ENCODE results near the gene MAP3K14. TPM values are rescaled to one million over a fixed set of nuclear protein-coding genes. Genes with fewer than 3 reads are reported as not detected.

MAP3K14 gene
- total RNA-seq, 1 experiment from 2014 or later = 58.3 TPM

- Histone ChIP-seq H3K27ac (peak overlapping the region; percentile 58; the same call in 1 of the 2 replicates), H3F3A (ENCODE audit: insufficient read depth, low read depth) (no peaks in the 10 kb centered on the region; the same call in 1 of the 2 replicates), H2AFZ (peak overlapping the region; percentile 97), H3K9me3 (ENCODE audit: insufficient read depth, low read depth) (no peaks in the 10 kb centered on the region), H3K79me2 (ENCODE audit: low read depth) (peaks cover 14% of the 10 kb centered on the region), H3K9me2 (ENCODE audit: insufficient read depth) (no peaks in the 10 kb centered on the region), H3K4me1 (replicated peaks; ENCODE audit: insufficient read depth) (peaks cover 14% of the 10 kb centered on the region), H3K4me2 (peak overlapping the region; percentile 99), H3K27me3 (ENCODE audit: insufficient read depth, low read depth) (no peaks in the 10 kb centered on the region), H3K4me3 (peak overlapping the region; percentile 96), H4K20me1 (ENCODE audit: insufficient read depth) (no peaks in the 10 kb centered on the region), H3K36me3 (ENCODE audit: low read depth) (no peaks in the 10 kb centered on the region)
- ChIA-PET CTCF (interaction anchor here (0.9 kb wide), 1 partner anchor 141 kb away, joined by 3 read pairs; no protein-coding TSS in a partner anchor), POLR2A (ENCODE audit: unreplicated experiment) (no interaction called here)
- DNase-seq = no peak
- BruUV-seq (replicated peaks) = TSS peak; percentile 35
- intact Hi-C loops (cut with micrococcal nuclease; ENCODE audit: unreplicated experiment) = no loop called here
- TF ChIP-seq CTCF (conservative IDR thresholded peaks at IDR 0.05) (peak; percentile 79), EZH2 (IDR thresholded peaks at IDR 0.05; ENCODE audit: low read depth) (no peak)
Observed at GRCh38 chr17:45246861-45247428, 69.9 kb downstream of the MAP3K14 start.

- intact Hi-C loops (cut with micrococcal nuclease; ENCODE audit: unreplicated experiment) = no loop called here
- peak overlapping the region; percentile 99 for H3K4me2 ChIP-seq
- H3K9me3 ChIP-seq (ENCODE audit: insufficient read depth, low read depth) = no peaks in the 10 kb centered on the region
- no peaks in the 10 kb centered on the region for H3K36me3 ChIP-seq (ENCODE audit: low read depth)
- peak overlapping the region; percentile 96 for H3K4me3 ChIP-seq
- H3K9me2 ChIP-seq (ENCODE audit: insufficient read depth) = no peaks in the 10 kb centered on the region
- no peak overlapping the region for H3K27ac ChIP-seq
- no peak for TF ChIP-seq CTCF (conservative IDR thresholded peaks at IDR 0.05)
- TF ChIP-seq EZH2 (IDR thresholded peaks at IDR 0.05; ENCODE audit: low read depth) = no peak
- no TSS peak for BruUV-seq (replicated peaks)
- no peaks in the 10 kb centered on the region; the same call in 1 of the 2 replicates for H3F3A ChIP-seq (ENCODE audit: insufficient read depth, low read depth)
- ChIA-PET CTCF (interaction anchor here (0.6 to 0.9 kb wide), 2 partner anchors 142 to 231 kb away, joined by 3 to 6 read pairs; no protein-coding TSS in a partner anchor), POLR2A (ENCODE audit: unreplicated experiment) (no interaction called here)
- H2AFZ ChIP-seq = no peak overlapping the region
- H3K79me2 ChIP-seq (ENCODE audit: low read depth) = peaks cover 14% of the 10 kb centered on the region
- no peaks in the 10 kb centered on the region for H3K27me3 ChIP-seq (ENCODE audit: insufficient read depth, low read depth)
- DNase-seq = no peak
- peaks cover 14% of the 10 kb centered on the region for H3K4me1 ChIP-seq (replicated peaks; ENCODE audit: insufficient read depth)
- H4K20me1 ChIP-seq (ENCODE audit: insufficient read depth) = no peaks in the 10 kb centered on the region
Observed at GRCh38 chr17:45246338-45246737, 70.5 kb downstream of the MAP3K14 start.

- H3K4me2 ChIP-seq = no peak overlapping the region
- intact Hi-C loops (cut with micrococcal nuclease; ENCODE audit: unreplicated experiment) = no loop called here
Observed at GRCh38 chr17:45244725-45245656, 71.8 kb downstream of the MAP3K14 start.

More at GRCh38 chr17:45244725-45245656, 71.8 kb downstream of the MAP3K14 start:
- BruUV-seq (replicated peaks) = no TSS peak
- ChIA-PET POLR2A (ENCODE audit: unreplicated experiment) (no interaction called here), CTCF (no interaction called here)
- Histone ChIP-seq H3K36me3 (ENCODE audit: low read depth) (no peaks in the 10 kb centered on the region), H3K79me2 (ENCODE audit: low read depth) (peaks cover 14% of the 10 kb centered on the region), H2AFZ (no peak overlapping the region), H3K27ac (no peak overlapping the region), H3K4me1 (replicated peaks; ENCODE audit: insufficient read depth) (peaks cover 14% of the 10 kb centered on the region), H3F3A (ENCODE audit: insufficient read depth, low read depth) (no peaks in the 10 kb centered on the region; the same call in 1 of the 2 replicates), H3K9me2 (ENCODE audit: insufficient read depth) (no peaks in the 10 kb centered on the region), H3K4me3 (no peak overlapping the region), H4K20me1 (ENCODE audit: insufficient read depth) (no peaks in the 10 kb centered on the region), H3K27me3 (ENCODE audit: insufficient read depth, low read depth) (no peaks in the 10 kb centered on the region), H3K9me3 (ENCODE audit: insufficient read depth, low read depth) (no peaks in the 10 kb centered on the region)
- no peak for DNase-seq
- no peak for TF ChIP-seq CTCF (conservative IDR thresholded peaks at IDR 0.05)
- no peak for TF ChIP-seq EZH2 (IDR thresholded peaks at IDR 0.05; ENCODE audit: low read depth)
